Measurements from ENCODE around the gene ABCG8.

Gene ABCG8

GRCh38 chr2:43831543-43832294 is 7.1 kb upstream of the ABCG8 start:
- Histone ChIP-seq H3K9me3 (ENCODE audit: control insufficient read depth, insufficient read depth, low read length) (no peaks in the 10 kb centered on the region), H3K36me3 (ENCODE audit: control insufficient read depth, insufficient read depth, low read length) (no peaks in the 10 kb centered on the region), H3K9ac (ENCODE audit: low read depth, low read length) (no peak overlapping the region), H3K27me3 (ENCODE audit: control insufficient read depth, insufficient read depth, low read length) (peaks cover 31% of the 10 kb centered on the region), H3K4me3 (ENCODE audit: low read depth, low read length) (peak overlapping the region; percentile 51), H3K4me1 (ENCODE audit: control insufficient read depth, insufficient read depth, low read length) (peaks cover 6% of the 10 kb centered on the region)

- Histone ChIP-seq H3K36me3 (ENCODE audit: control insufficient read depth, insufficient read depth, low read length) (no peaks in the 10 kb centered on the region), H3K27me3 (ENCODE audit: control insufficient read depth, insufficient read depth, low read length) (peaks cover 31% of the 10 kb centered on the region), H3K9ac (ENCODE audit: low read depth, low read length) (no peak overlapping the region), H3K4me3 (ENCODE audit: low read depth, low read length) (peak overlapping the region; percentile 51), H3K9me3 (ENCODE audit: control insufficient read depth, insufficient read depth, low read length) (no peaks in the 10 kb centered on the region), H3K4me1 (ENCODE audit: control insufficient read depth, insufficient read depth, low read length) (peaks cover 6% of the 10 kb centered on the region)
Observed at GRCh38 chr2:43832457-43832856, 6.3 kb upstream of the ABCG8 start.

GRCh38 chr2:43837033-43837432 is 1.7 kb upstream of the ABCG8 start:
- H3K27me3 ChIP-seq (ENCODE audit: control insufficient read depth, insufficient read depth, low read length), result peaks cover 7% of the 10 kb centered on the region
- peaks cover 6% of the 10 kb centered on the region for H3K4me1 ChIP-seq (ENCODE audit: control insufficient read depth, insufficient read depth, low read length)
- no peaks in the 10 kb centered on the region for H3K9me3 ChIP-seq (ENCODE audit: control insufficient read depth, insufficient read depth, low read length)
- no peak overlapping the region for H3K4me3 ChIP-seq (ENCODE audit: low read depth, low read length)
- H3K9ac ChIP-seq (ENCODE audit: low read depth, low read length), result no peak overlapping the region
- H3K36me3 ChIP-seq (ENCODE audit: control insufficient read depth, insufficient read depth, low read length), result no peaks in the 10 kb centered on the region

- no peak overlapping the region for H3K4me3 ChIP-seq (ENCODE audit: low read depth, low read length)
- H3K9ac ChIP-seq (ENCODE audit: low read depth, low read length), result no peak overlapping the region
- H3K36me3 ChIP-seq (ENCODE audit: control insufficient read depth, insufficient read depth, low read length), result no peaks in the 10 kb centered on the region
- no peaks in the 10 kb centered on the region for H3K9me3 ChIP-seq (ENCODE audit: control insufficient read depth, insufficient read depth, low read length)
- no peaks in the 10 kb centered on the region for H3K27me3 ChIP-seq (ENCODE audit: control insufficient read depth, insufficient read depth, low read length)
- H3K4me1 ChIP-seq (ENCODE audit: control insufficient read depth, insufficient read depth, low read length), result no peaks in the 10 kb centered on the region
Observed at GRCh38 chr2:43837831-43838559, 776 bp upstream of the ABCG8 start.

GRCh38 chr2:43839776-43840564 is 1.2 kb downstream of the ABCG8 start:
- H3K4me1 ChIP-seq (ENCODE audit: control insufficient read depth, insufficient read depth, low read length), result no peaks in the 10 kb centered on the region
- H3K36me3 ChIP-seq (ENCODE audit: control insufficient read depth, insufficient read depth, low read length), result no peaks in the 10 kb centered on the region
- no peak overlapping the region for H3K4me3 ChIP-seq (ENCODE audit: low read depth, low read length)
- no peak overlapping the region for H3K9ac ChIP-seq (ENCODE audit: low read depth, low read length)
- no peaks in the 10 kb centered on the region for H3K27me3 ChIP-seq (ENCODE audit: control insufficient read depth, insufficient read depth, low read length)
- no peaks in the 10 kb centered on the region for H3K9me3 ChIP-seq (ENCODE audit: control insufficient read depth, insufficient read depth, low read length)

GRCh38 chr2:43840965-43841364 is 2.2 kb downstream of the ABCG8 start:
- Histone ChIP-seq H3K4me1 (ENCODE audit: control insufficient read depth, insufficient read depth, low read length) (no peaks in the 10 kb centered on the region), H3K27me3 (ENCODE audit: control insufficient read depth, insufficient read depth, low read length) (no peaks in the 10 kb centered on the region), H3K9me3 (ENCODE audit: control insufficient read depth, insufficient read depth, low read length) (no peaks in the 10 kb centered on the region), H3K9ac (ENCODE audit: low read depth, low read length) (no peak overlapping the region), H3K4me3 (ENCODE audit: low read depth, low read length) (no peak overlapping the region), H3K36me3 (ENCODE audit: control insufficient read depth, insufficient read depth, low read length) (no peaks in the 10 kb centered on the region)

- Histone ChIP-seq H3K4me3 (ENCODE audit: low read depth, low read length) (no peak overlapping the region), H3K4me1 (ENCODE audit: control insufficient read depth, insufficient read depth, low read length) (no peaks in the 10 kb centered on the region), H3K36me3 (ENCODE audit: control insufficient read depth, insufficient read depth, low read length) (no peaks in the 10 kb centered on the region), H3K9ac (ENCODE audit: low read depth, low read length) (no peak overlapping the region), H3K27me3 (ENCODE audit: control insufficient read depth, insufficient read depth, low read length) (no peaks in the 10 kb centered on the region), H3K9me3 (ENCODE audit: control insufficient read depth, insufficient read depth, low read length) (no peaks in the 10 kb centered on the region)
Observed at GRCh38 chr2:43841949-43842865, 3.4 kb downstream of the ABCG8 start.

GRCh38 chr2:43842866-43843226 is 4.1 kb downstream of the ABCG8 start:
- Histone ChIP-seq H3K36me3 (ENCODE audit: control insufficient read depth, insufficient read depth, low read length) (no peaks in the 10 kb centered on the region), H3K9me3 (ENCODE audit: control insufficient read depth, insufficient read depth, low read length) (no peaks in the 10 kb centered on the region), H3K4me3 (ENCODE audit: low read depth, low read length) (no peak overlapping the region), H3K27me3 (ENCODE audit: control insufficient read depth, insufficient read depth, low read length) (no peaks in the 10 kb centered on the region), H3K9ac (ENCODE audit: low read depth, low read length) (no peak overlapping the region), H3K4me1 (ENCODE audit: control insufficient read depth, insufficient read depth, low read length) (no peaks in the 10 kb centered on the region)

- Histone ChIP-seq H3K4me1 (ENCODE audit: control insufficient read depth, insufficient read depth, low read length) (no peaks in the 10 kb centered on the region), H3K9me3 (ENCODE audit: control insufficient read depth, insufficient read depth, low read length) (no peaks in the 10 kb centered on the region), H3K9ac (ENCODE audit: low read depth, low read length) (no peak overlapping the region), H3K36me3 (ENCODE audit: control insufficient read depth, insufficient read depth, low read length) (no peaks in the 10 kb centered on the region), H3K27me3 (ENCODE audit: control insufficient read depth, insufficient read depth, low read length) (no peaks in the 10 kb centered on the region), H3K4me3 (ENCODE audit: low read depth, low read length) (no peak overlapping the region)
Observed at GRCh38 chr2:43845181-43845580, 6.4 kb downstream of the ABCG8 start.

GRCh38 chr2:43846140-43846793 is 7.5 kb downstream of the ABCG8 start:
- Histone ChIP-seq H3K4me3 (ENCODE audit: low read depth, low read length) (no peak overlapping the region), H3K9me3 (ENCODE audit: control insufficient read depth, insufficient read depth, low read length) (no peaks in the 10 kb centered on the region), H3K27me3 (ENCODE audit: control insufficient read depth, insufficient read depth, low read length) (no peaks in the 10 kb centered on the region), H3K9ac (ENCODE audit: low read depth, low read length) (no peak overlapping the region), H3K36me3 (ENCODE audit: control insufficient read depth, insufficient read depth, low read length) (no peaks in the 10 kb centered on the region), H3K4me1 (ENCODE audit: control insufficient read depth, insufficient read depth, low read length) (no peaks in the 10 kb centered on the region)

- no peaks in the 10 kb centered on the region for H3K27me3 ChIP-seq (ENCODE audit: control insufficient read depth, insufficient read depth, low read length)
- H3K36me3 ChIP-seq (ENCODE audit: control insufficient read depth, insufficient read depth, low read length), result no peaks in the 10 kb centered on the region
- no peaks in the 10 kb centered on the region for H3K9me3 ChIP-seq (ENCODE audit: control insufficient read depth, insufficient read depth, low read length)
- no peak overlapping the region for H3K4me3 ChIP-seq (ENCODE audit: low read depth, low read length)
- H3K4me1 ChIP-seq (ENCODE audit: control insufficient read depth, insufficient read depth, low read length), result no peaks in the 10 kb centered on the region
- H3K9ac ChIP-seq (ENCODE audit: low read depth, low read length), result no peak overlapping the region
Observed at GRCh38 chr2:43848214-43848613, 9.4 kb downstream of the ABCG8 start.
